Gastrocnemius medialis (tissue), 4 donors: Measurements from ENCODE around the gene EEF1A2.

Experiments used
- CTCF ChIP-seq, 5 experiments: fragments of 450-650 bp in 3 of 5; fragments of 200-600 bp in 2 of 5; sonication (generic) in 2 of 5; IDR thresholded peaks in 4 of 5; conservative IDR thresholded peaks in 1 of 5; 1 replicate in 4 of 5; 2 replicates in 1 of 5; pipeline ENCODE4 v1.5.1; 2016 to 2019; ENCODE audit warnings: antibody characterized with exemption in 5 of 5, mild to moderate bottlenecking in 3 of 5, moderate library complexity in 3 of 5
- POLR2A ChIP-seq, 2 donors: fragments of 450-650 bp; IDR thresholded peaks; one replicate each; pipeline ENCODE4 v1.6.1; 2017; ENCODE audit warnings: antibody characterized with exemption in 2 of 2, mild to moderate bottlenecking in 2 of 2, moderate library complexity in 2 of 2

DNA sequence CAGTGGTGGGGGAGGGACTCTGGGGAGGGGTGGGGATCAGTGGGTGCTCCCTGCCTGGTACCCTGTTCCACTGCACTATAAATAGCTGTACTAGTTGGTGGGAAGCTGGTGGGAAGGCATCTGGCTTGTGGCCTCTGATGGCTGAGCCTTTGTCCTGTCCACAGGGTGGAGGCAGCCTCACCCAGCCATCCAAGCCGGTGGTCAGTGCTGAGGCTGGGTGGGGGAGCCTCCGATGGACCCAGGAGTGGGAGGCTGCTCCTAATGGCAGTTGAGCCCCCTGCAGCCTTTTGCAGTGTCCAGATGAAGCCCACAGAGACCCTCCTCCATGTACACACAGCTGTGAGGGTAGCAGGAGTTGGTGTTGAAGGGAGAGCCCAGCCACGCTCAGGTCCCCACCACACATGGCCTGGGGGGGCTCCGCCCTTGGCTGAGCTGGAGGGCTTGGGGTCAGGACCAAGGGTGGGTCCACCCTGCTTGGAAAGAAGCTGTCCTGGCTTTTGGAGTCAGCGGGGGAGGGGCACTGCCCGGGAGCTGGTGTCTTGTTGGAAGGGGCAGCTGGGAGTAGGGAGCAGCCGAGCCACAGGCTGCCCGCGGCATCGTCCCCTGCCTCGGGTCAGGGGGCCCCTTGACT lies 24.2 kb upstream of the EEF1A2 start:
- TF ChIP-seq CTCF (IDR thresholded peaks at IDR 0.05 in 4 of 5, conservative IDR thresholded peaks at IDR 0.05 in 1 of 5) (no peak), POLR2A (IDR thresholded peaks at IDR 0.05) (no peak)
